Central memory CD8-positive, alpha-beta T cell (primary cell): ENCODE measurements around the gene RASGRF2.
"Not testable (repeated sequence)": the region's sequence is repeated elsewhere in the genome, so short reads cannot be mapped to it uniquely, and the experiment has no call there.

Experiments used
- ATAC-seq: fragments of 150-1000 bp; cut with Tn5 transposase; replicated peaks from 2 replicates; pipeline ENCODE4 v1.10.0; 2022; ENCODE audit warnings: mild to moderate bottlenecking, moderate FRiP score, moderate number of reproducible peaks; ENCODE audit not compliant: poor library complexity, severe bottlenecking; ENCODE audit errors: extremely low read depth
- DNase-seq, 2 donors: peaks; one replicate each; pipeline ENCODE4 v3.0.0; 2021; ENCODE audit warnings: low spot score in 2 of 2
- H3K27ac Mint-ChIP-seq: one replicate; pipeline ENCODE4 v1.8.0; 2022; ENCODE audit warnings: low read depth, mild to moderate bottlenecking, moderate library complexity, mixed read lengths
- H3K27me3 Mint-ChIP-seq: one replicate; pipeline ENCODE4 v1.8.0; 2022; ENCODE audit warnings: mixed read lengths
- H3K36me3 Mint-ChIP-seq: one replicate; pipeline ENCODE4 v1.8.0; 2022; ENCODE audit warnings: mild to moderate bottlenecking, moderate library complexity, mixed read lengths; ENCODE audit not compliant: insufficient read depth
- H3K4me1 Mint-ChIP-seq: one replicate; pipeline ENCODE4 v1.8.0; 2022; ENCODE audit warnings: mixed read lengths
- H3K4me3 Mint-ChIP-seq: one replicate; pipeline ENCODE4 v1.8.0; 2022; ENCODE audit warnings: mild to moderate bottlenecking, moderate library complexity, mixed read lengths
- H3K9me3 Mint-ChIP-seq: one replicate; pipeline ENCODE4 v1.8.0; 2022; ENCODE audit warnings: mixed read lengths

Gene RASGRF2

GRCh38 chr5:81020478-81021167, 60.5 kb downstream of the RASGRF2 start:
- Mint-ChIP-seq H3K36me3 (peaks cover 1% of the 10 kb centered on the region), H3K27me3 (no peaks in the 10 kb centered on the region), H3K9me3 (no peaks in the 10 kb centered on the region), H3K4me3 (no peak overlapping the region), H3K27ac (peak overlapping the region; percentile 20), H3K4me1 (peaks cover 45% of the 10 kb centered on the region)
- ATAC-seq, result no peak
- no peak for DNase-seq

- H3K36me3 Mint-ChIP-seq, result peaks cover 1% of the 10 kb centered on the region
Observed at GRCh38 chr5:81021486-81021885, 61.3 kb downstream of the RASGRF2 start.

GRCh38 chr5:81021951-81022687, 62.0 kb downstream of the RASGRF2 start:
- no peak for DNase-seq
- no peak overlapping the region for H3K27ac Mint-ChIP-seq
- ATAC-seq, result no peak

More at GRCh38 chr5:81021486-81021885, 61.3 kb downstream of the RASGRF2 start:
- ATAC-seq (no peak), DNase-seq (no peak)
- Mint-ChIP-seq H3K4me3 (no peak overlapping the region), H3K27me3 (no peaks in the 10 kb centered on the region), H3K27ac (no peak overlapping the region), H3K4me1 (peaks cover 49% of the 10 kb centered on the region), H3K9me3 (no peaks in the 10 kb centered on the region)

GRCh38 chr5:81022688-81023084, 62.5 kb downstream of the RASGRF2 start:
- no peak for DNase-seq
- Mint-ChIP-seq H3K4me1 (peaks cover 49% of the 10 kb centered on the region), H3K27me3 (no peaks in the 10 kb centered on the region), H3K27ac (no peak overlapping the region), H3K4me3 (no peak overlapping the region), H3K9me3 (no peaks in the 10 kb centered on the region), H3K36me3 (peaks cover 3% of the 10 kb centered on the region)
- no peak for ATAC-seq

More at GRCh38 chr5:81021951-81022687, 62.0 kb downstream of the RASGRF2 start:
- Mint-ChIP-seq H3K4me1 (peaks cover 49% of the 10 kb centered on the region), H3K9me3 (no peaks in the 10 kb centered on the region), H3K36me3 (peaks cover 1% of the 10 kb centered on the region), H3K4me3 (no peak overlapping the region), H3K27me3 (no peaks in the 10 kb centered on the region)

GRCh38 chr5:81023261-81023970, 63.3 kb downstream of the RASGRF2 start:
- DNase-seq, result no peak
- Mint-ChIP-seq H3K4me3 (no peak overlapping the region), H3K4me1 (peaks cover 43% of the 10 kb centered on the region), H3K27me3 (no peaks in the 10 kb centered on the region), H3K9me3 (no peaks in the 10 kb centered on the region), H3K27ac (no peak overlapping the region), H3K36me3 (peaks cover 4% of the 10 kb centered on the region)
- ATAC-seq, result no peak

- Mint-ChIP-seq H3K27me3 (peaks cover 27% of the 10 kb centered on the region), H3K9me3 (peaks cover 5% of the 10 kb centered on the region), H3K4me1 (peaks cover 16% of the 10 kb centered on the region), H3K36me3 (peaks cover 3% of the 10 kb centered on the region), H3K4me3 (no peak overlapping the region), H3K27ac (no peak overlapping the region)
- no peak for ATAC-seq
- DNase-seq, result no peak
Observed at GRCh38 chr5:81027481-81028058, 67.4 kb downstream of the RASGRF2 start.

GRCh38 chr5:81028888-81029287, 68.7 kb downstream of the RASGRF2 start:
- ATAC-seq, H3K27ac Mint-ChIP-seq, H3K4me1 Mint-ChIP-seq, DNase-seq, H3K9me3 Mint-ChIP-seq, H3K4me3 Mint-ChIP-seq, H3K36me3 Mint-ChIP-seq: not testable (repeated sequence)
- H3K27me3 Mint-ChIP-seq, result peaks cover 27% of the 10 kb centered on the region

GRCh38 chr5:81029736-81030135, 69.6 kb downstream of the RASGRF2 start:
- DNase-seq, H3K36me3 Mint-ChIP-seq, H3K4me1 Mint-ChIP-seq, ATAC-seq, H3K4me3 Mint-ChIP-seq, H3K9me3 Mint-ChIP-seq, H3K27ac Mint-ChIP-seq: not testable (repeated sequence)
- H3K27me3 Mint-ChIP-seq, result peaks cover 27% of the 10 kb centered on the region

- not testable (repeated sequence) for H3K9me3 Mint-ChIP-seq, H3K27ac Mint-ChIP-seq, ATAC-seq, DNase-seq, H3K4me3 Mint-ChIP-seq, H3K4me1 Mint-ChIP-seq, H3K36me3 Mint-ChIP-seq
- H3K27me3 Mint-ChIP-seq, result peaks cover 27% of the 10 kb centered on the region
Observed at GRCh38 chr5:81030236-81031034, 70.3 kb downstream of the RASGRF2 start.

- Mint-ChIP-seq H3K27me3 (peaks cover 14% of the 10 kb centered on the region), H3K4me3 (no peak overlapping the region), H3K4me1 (no peaks in the 10 kb centered on the region), H3K36me3 (peaks cover 2% of the 10 kb centered on the region), H3K9me3 (peaks cover 5% of the 10 kb centered on the region), H3K27ac (no peak overlapping the region)
- DNase-seq, result no peak
- ATAC-seq, result no peak
Observed at GRCh38 chr5:81035522-81035921, 75.4 kb downstream of the RASGRF2 start.

- H3K4me3 Mint-ChIP-seq, result no peak overlapping the region
- ATAC-seq, result no peak
- H3K9me3 Mint-ChIP-seq, result peaks cover 5% of the 10 kb centered on the region
- no peak for DNase-seq
- H3K27ac Mint-ChIP-seq, result no peak overlapping the region
- no peaks in the 10 kb centered on the region for H3K4me1 Mint-ChIP-seq
- H3K27me3 Mint-ChIP-seq, result no peaks in the 10 kb centered on the region
- H3K36me3 Mint-ChIP-seq, result peaks cover 2% of the 10 kb centered on the region
Observed at GRCh38 chr5:81038495-81038894, 78.3 kb downstream of the RASGRF2 start.

GRCh38 chr5:81044868-81045267, 84.7 kb downstream of the RASGRF2 start:
- Mint-ChIP-seq H3K4me3 (no peak overlapping the region), H3K27ac (no peak overlapping the region), H3K27me3 (no peaks in the 10 kb centered on the region), H3K4me1 (peaks cover 12% of the 10 kb centered on the region), H3K9me3 (no peaks in the 10 kb centered on the region), H3K36me3 (peaks cover 2% of the 10 kb centered on the region)
- ATAC-seq, result no peak
- DNase-seq, result no peak
